ENCODE data around the gene BMPER. TPM values are rescaled to one million over a fixed set of nuclear protein-coding genes. Genes with fewer than 3 reads are reported as not detected.

BMPER gene
- total and polyA plus RNA-seq, 7 experiments from 2014 or later = 0.37 to 0.81 (median 0.44) TPM; not detected in 4

DNA sequence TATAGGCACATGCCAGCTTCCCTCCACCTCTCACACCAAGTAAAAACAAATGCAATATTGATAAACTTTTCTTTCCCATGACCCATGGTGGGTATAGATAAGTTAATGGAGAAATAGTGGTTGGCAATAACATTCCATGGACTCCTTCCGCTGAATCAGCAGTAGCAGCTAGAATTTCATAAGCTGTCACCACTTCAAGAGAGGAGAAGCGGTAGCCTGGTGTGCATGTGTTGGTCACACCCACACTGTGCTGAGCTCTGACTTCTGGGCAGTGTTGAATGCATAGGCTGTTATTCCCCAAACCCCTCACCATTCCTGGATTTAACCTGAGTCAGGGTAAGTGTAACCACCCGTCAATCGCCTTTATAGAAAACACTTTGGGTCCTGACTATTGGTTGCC lies 32.5 kb upstream of the BMPER start:
- H3K4me1 ChIP-seq (ENCODE audit: control insufficient read depth in 2 of 2, insufficient read depth in 2 of 2, low read length in 2 of 2) = no peaks in the 10 kb centered on the region
- no peaks in the 10 kb centered on the region for H3K9me3 ChIP-seq (ENCODE audit: control insufficient read depth in 2 of 3, low read length in 3 of 3)
- POLR2A ChIA-PET = no interaction called here
- no peak for ATAC-seq
- DNase-seq = no peak
- H3K4me3 ChIP-seq (ENCODE audit: low read length) = no peak overlapping the region
- Mint-ChIP-seq H3K27ac (no peak overlapping the region), H3K36me3 (no peaks in the 10 kb centered on the region), H3K27me3 (peaks cover 0 to 15% (median 0%) of the 10 kb centered on the region in 5 donors), H3K4me1 (no peaks in the 10 kb centered on the region), H3K9me3 (no peaks in the 10 kb centered on the region), H3K4me3 (no peak overlapping the region)
- no peaks in the 10 kb centered on the region for H3K27me3 ChIP-seq (ENCODE audit: control insufficient read depth in 2 of 2, insufficient read depth in 2 of 2, low read length in 2 of 2)
- no peaks in the 10 kb centered on the region for H3K36me3 ChIP-seq (ENCODE audit: control insufficient read depth in 2 of 3, insufficient read depth in 3 of 3, low read length in 3 of 3)
- no peak overlapping the region for H3K27ac ChIP-seq (ENCODE audit: low read depth, low read length)
- CTCF ChIA-PET = no interaction called here
- intact Hi-C loops (cut with micrococcal nuclease) = no loop called here

- Histone ChIP-seq H3K27ac (ENCODE audit: low read depth, low read length) (no peak overlapping the region), H3K27me3 (ENCODE audit: control insufficient read depth in 2 of 2, insufficient read depth in 2 of 2, low read length in 2 of 2) (no peaks in the 10 kb centered on the region), H3K36me3 (ENCODE audit: control insufficient read depth in 2 of 3, insufficient read depth in 3 of 3, low read length in 3 of 3) (no peaks in the 10 kb centered on the region), H3K4me1 (ENCODE audit: control insufficient read depth in 2 of 2, insufficient read depth in 2 of 2, low read length in 2 of 2) (no peaks in the 10 kb centered on the region), H3K4me3 (ENCODE audit: low read length) (no peak overlapping the region), H3K9me3 (ENCODE audit: control insufficient read depth in 2 of 3, low read length in 3 of 3) (no peaks in the 10 kb centered on the region)
- Mint-ChIP-seq H3K4me3 (no peak overlapping the region), H3K27ac (no peak overlapping the region), H3K36me3 (no peaks in the 10 kb centered on the region), H3K27me3 (peaks cover 0 to 15% (median 0%) of the 10 kb centered on the region in 5 donors), H3K9me3 (no peaks in the 10 kb centered on the region), H3K4me1 (no peaks in the 10 kb centered on the region)
- CTCF ChIA-PET = no interaction called here
- ATAC-seq (no peak), DNase-seq (no peak)
- intact Hi-C loops (cut with micrococcal nuclease) = no loop called here
- POLR2A ChIA-PET = no interaction called here
These were observed 31.8 kb upstream of the BMPER start for GRCh38 chr7:33873518-33873917.

DNA sequence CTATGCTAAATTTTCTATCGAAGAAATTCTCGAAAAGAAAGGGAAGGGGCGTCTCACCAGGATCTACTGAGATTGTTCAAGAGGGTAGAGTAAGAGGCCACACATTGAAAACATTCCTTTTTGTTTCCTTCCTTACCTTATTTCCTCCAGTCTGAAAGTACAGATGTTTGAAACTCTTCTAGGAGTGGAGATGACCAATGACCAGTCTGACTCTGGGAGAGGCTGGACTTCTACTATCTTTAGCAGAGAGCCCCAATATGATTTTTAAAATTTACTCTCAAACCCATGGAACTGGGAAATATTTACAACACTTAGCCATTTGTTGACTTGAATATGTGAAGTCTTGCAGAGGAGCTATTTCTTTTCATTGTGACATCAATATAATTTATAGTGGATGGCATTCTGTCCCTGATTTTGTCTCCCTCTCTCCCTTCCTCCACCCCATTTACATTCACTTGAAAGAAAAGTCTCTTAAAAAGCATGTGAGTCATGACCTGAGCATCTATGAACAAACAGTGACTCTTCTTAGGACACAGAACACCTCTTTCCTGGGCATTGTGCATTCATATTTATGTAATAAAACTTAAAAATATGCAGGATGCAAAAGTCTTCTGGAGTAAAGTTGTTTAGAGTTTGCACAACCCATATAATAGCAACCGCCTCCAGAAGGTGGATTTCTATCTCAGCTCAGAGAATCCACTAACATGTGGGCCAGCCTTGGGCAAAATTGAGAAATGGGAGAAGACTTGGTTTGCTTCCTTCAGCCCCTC lies 31.2 kb upstream of the BMPER start:
- Mint-ChIP-seq H3K4me1 (no peaks in the 10 kb centered on the region), H3K27me3 (peaks cover 0 to 15% (median 0%) of the 10 kb centered on the region in 5 donors), H3K9me3 (no peaks in the 10 kb centered on the region), H3K4me3 (no peak overlapping the region), H3K36me3 (no peaks in the 10 kb centered on the region), H3K27ac (no peak overlapping the region)
- H3K4me1 ChIP-seq (ENCODE audit: control insufficient read depth in 2 of 2, insufficient read depth in 2 of 2, low read length in 2 of 2) = no peaks in the 10 kb centered on the region
- H3K9me3 ChIP-seq (ENCODE audit: control insufficient read depth in 2 of 3, low read length in 3 of 3) = no peaks in the 10 kb centered on the region
- ATAC-seq (no peak), DNase-seq (no peak)
- CTCF ChIA-PET = no interaction called here
- intact Hi-C loops (cut with micrococcal nuclease) = no loop called here
- H3K4me3 ChIP-seq (ENCODE audit: low read length) = no peak overlapping the region
- H3K27ac ChIP-seq (ENCODE audit: low read depth, low read length) = no peak overlapping the region
- no peaks in the 10 kb centered on the region for H3K27me3 ChIP-seq (ENCODE audit: control insufficient read depth in 2 of 2, insufficient read depth in 2 of 2, low read length in 2 of 2)
- H3K36me3 ChIP-seq (ENCODE audit: control insufficient read depth in 2 of 3, insufficient read depth in 3 of 3, low read length in 3 of 3) = no peaks in the 10 kb centered on the region
- POLR2A ChIA-PET = no interaction called here

GRCh38 chr7:33874943-33875342 lies 30.4 kb upstream of the BMPER start:
- no peaks in the 10 kb centered on the region for H3K36me3 Mint-ChIP-seq
- Histone ChIP-seq H3K27me3 (ENCODE audit: control insufficient read depth in 2 of 2, insufficient read depth in 2 of 2, low read length in 2 of 2) (no peaks in the 10 kb centered on the region), H3K4me3 (ENCODE audit: low read length) (no peak overlapping the region), H3K4me1 (ENCODE audit: control insufficient read depth in 2 of 2, insufficient read depth in 2 of 2, low read length in 2 of 2) (no peaks in the 10 kb centered on the region), H3K36me3 (ENCODE audit: control insufficient read depth in 2 of 3, insufficient read depth in 3 of 3, low read length in 3 of 3) (no peaks in the 10 kb centered on the region), H3K27ac (ENCODE audit: low read depth, low read length) (no peak overlapping the region), H3K9me3 (ENCODE audit: control insufficient read depth in 2 of 3, low read length in 3 of 3) (no peaks in the 10 kb centered on the region)
- ATAC-seq (no peak), DNase-seq (no peak)
- H3K4me3 Mint-ChIP-seq = no peak overlapping the region
- H3K27me3 Mint-ChIP-seq = peaks cover 0 to 15% (median 0%) of the 10 kb centered on the region in 5 donors
- no peak overlapping the region for H3K27ac Mint-ChIP-seq
- H3K4me1 Mint-ChIP-seq = no peaks in the 10 kb centered on the region
- no peaks in the 10 kb centered on the region for H3K9me3 Mint-ChIP-seq
- intact Hi-C loops (cut with micrococcal nuclease) = no loop called here
- CTCF ChIA-PET = no interaction called here
- POLR2A ChIA-PET = no interaction called here

DNA sequence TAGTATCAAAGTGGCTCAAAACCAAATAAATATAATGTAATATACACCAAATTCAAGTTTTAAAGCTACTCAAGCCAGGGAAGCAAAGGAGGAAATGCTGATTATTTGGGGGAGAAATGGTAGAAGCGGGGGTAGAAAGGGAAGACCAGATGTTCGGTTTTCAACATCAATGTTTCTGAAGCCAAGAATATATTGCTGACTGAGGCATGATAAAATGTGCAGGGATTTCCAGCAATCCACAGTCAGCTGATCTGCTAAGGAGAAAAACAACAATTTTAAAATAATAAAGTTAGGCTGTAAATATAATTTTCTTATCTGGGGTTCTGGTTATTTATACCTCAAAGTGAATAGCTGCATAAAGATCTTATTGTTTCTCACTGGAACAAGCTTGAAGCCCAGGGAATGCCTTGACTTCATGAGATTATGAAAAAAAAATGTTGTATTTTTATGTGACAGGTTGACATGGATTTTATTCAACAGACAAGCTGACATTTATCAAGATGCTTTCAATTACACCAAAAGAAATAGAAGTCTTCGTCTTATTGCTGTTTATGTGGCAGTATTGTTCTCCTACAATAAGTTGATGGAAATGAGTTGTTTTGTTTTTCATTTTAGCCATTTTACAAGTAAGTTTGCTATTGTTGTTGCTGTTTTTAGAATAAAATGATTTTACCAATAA lies 28.6 kb upstream of the BMPER start:
- DNase-seq (no peak), ATAC-seq (no peak)
- H3K9me3 Mint-ChIP-seq = no peaks in the 10 kb centered on the region
- Histone ChIP-seq H3K36me3 (ENCODE audit: control insufficient read depth in 2 of 3, insufficient read depth in 3 of 3, low read length in 3 of 3) (no peaks in the 10 kb centered on the region), H3K27me3 (ENCODE audit: control insufficient read depth in 2 of 2, insufficient read depth in 2 of 2, low read length in 2 of 2) (no peaks in the 10 kb centered on the region), H3K9me3 (ENCODE audit: control insufficient read depth in 2 of 3, low read length in 3 of 3) (no peaks in the 10 kb centered on the region), H3K4me1 (ENCODE audit: control insufficient read depth in 2 of 2, insufficient read depth in 2 of 2, low read length in 2 of 2) (no peaks in the 10 kb centered on the region), H3K27ac (ENCODE audit: low read depth, low read length) (no peak overlapping the region), H3K4me3 (ENCODE audit: low read length) (no peak overlapping the region)
- H3K27ac Mint-ChIP-seq = no peak overlapping the region
- POLR2A ChIA-PET = no interaction called here
- H3K36me3 Mint-ChIP-seq = no peaks in the 10 kb centered on the region
- peaks cover 0 to 15% (median 5%) of the 10 kb centered on the region in 5 donors for H3K27me3 Mint-ChIP-seq
- intact Hi-C loops (cut with micrococcal nuclease) = no loop called here
- H3K4me1 Mint-ChIP-seq = no peaks in the 10 kb centered on the region
- CTCF ChIA-PET = no interaction called here
- H3K4me3 Mint-ChIP-seq = no peak overlapping the region

DNA sequence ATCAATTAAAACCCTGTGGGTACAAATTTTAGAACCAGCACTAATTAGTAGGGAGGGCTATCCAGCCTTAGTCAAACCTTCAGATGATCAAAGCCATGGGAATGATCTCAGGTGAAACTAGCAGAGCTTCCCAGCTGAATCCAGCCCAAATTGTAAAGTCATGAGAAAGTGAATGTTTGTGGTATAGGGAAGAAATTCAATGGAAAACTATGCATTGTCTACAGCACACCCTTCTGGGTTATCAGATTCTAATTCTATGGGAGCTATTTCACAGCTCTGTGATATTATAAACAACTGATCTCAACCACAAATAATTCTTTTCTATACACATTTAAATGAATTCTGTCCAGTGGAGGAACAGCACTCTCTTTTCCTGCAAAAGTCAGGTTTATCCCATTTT lies 24.6 kb upstream of the BMPER start:
- Histone ChIP-seq H3K4me1 (ENCODE audit: control insufficient read depth in 2 of 2, insufficient read depth in 2 of 2, low read length in 2 of 2) (no peaks in the 10 kb centered on the region), H3K27ac (ENCODE audit: low read depth, low read length) (no peak overlapping the region), H3K36me3 (ENCODE audit: control insufficient read depth in 2 of 3, insufficient read depth in 3 of 3, low read length in 3 of 3) (no peaks in the 10 kb centered on the region), H3K27me3 (ENCODE audit: control insufficient read depth in 2 of 2, insufficient read depth in 2 of 2, low read length in 2 of 2) (no peaks in the 10 kb centered on the region), H3K9me3 (ENCODE audit: control insufficient read depth in 2 of 3, low read length in 3 of 3) (no peaks in the 10 kb centered on the region), H3K4me3 (ENCODE audit: low read length) (no peak overlapping the region)
- CTCF ChIA-PET = interaction anchor here (0.8 kb wide), 1 partner anchor 14 kb away, joined by 5 read pairs; no protein-coding TSS in a partner anchor
- H3K27me3 Mint-ChIP-seq = peaks cover 1 to 14% (median 9%) of the 10 kb centered on the region in 5 donors
- H3K4me1 Mint-ChIP-seq = no peaks in the 10 kb centered on the region
- H3K36me3 Mint-ChIP-seq = no peaks in the 10 kb centered on the region
- H3K9me3 Mint-ChIP-seq = no peaks in the 10 kb centered on the region
- no peak for ATAC-seq
- H3K27ac Mint-ChIP-seq = no peak overlapping the region
- intact Hi-C loops (cut with micrococcal nuclease) = no loop called here
- POLR2A ChIA-PET = no interaction called here
- DNase-seq = no peak
- no peak overlapping the region for H3K4me3 Mint-ChIP-seq

DNA sequence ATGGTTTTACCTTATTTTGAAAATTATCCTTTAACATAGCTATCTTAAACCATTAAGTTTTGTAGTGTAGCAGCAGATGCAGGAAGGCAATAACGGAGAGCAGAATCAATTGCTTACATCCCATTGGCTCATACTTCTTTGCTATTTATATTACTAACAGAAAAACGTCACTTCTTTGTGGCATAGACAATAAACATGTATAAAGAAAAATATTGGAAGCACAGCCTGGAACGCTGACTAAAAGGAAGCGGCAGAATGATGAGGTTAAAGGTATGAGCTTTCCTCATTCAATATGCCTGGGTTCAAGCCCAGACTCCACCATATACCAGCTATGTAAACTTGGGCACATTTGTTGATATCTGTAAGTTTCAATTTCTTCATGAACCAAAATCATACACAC lies 24.0 kb upstream of the BMPER start:
- Mint-ChIP-seq H3K9me3 (no peaks in the 10 kb centered on the region), H3K27ac (no peak overlapping the region), H3K36me3 (no peaks in the 10 kb centered on the region), H3K4me1 (no peaks in the 10 kb centered on the region), H3K4me3 (no peak overlapping the region), H3K27me3 (peaks cover 1 to 17% (median 9%) of the 10 kb centered on the region in 5 donors)
- ChIA-PET CTCF (interaction anchor here (0.8 kb wide), 1 partner anchor 14 kb away, joined by 5 read pairs; no protein-coding TSS in a partner anchor), POLR2A (no interaction called here)
- Histone ChIP-seq H3K4me3 (ENCODE audit: low read length) (no peak overlapping the region), H3K4me1 (ENCODE audit: control insufficient read depth in 2 of 2, insufficient read depth in 2 of 2, low read length in 2 of 2) (no peaks in the 10 kb centered on the region), H3K9me3 (ENCODE audit: control insufficient read depth in 2 of 3, low read length in 3 of 3) (no peaks in the 10 kb centered on the region), H3K36me3 (ENCODE audit: control insufficient read depth in 2 of 3, insufficient read depth in 3 of 3, low read length in 3 of 3) (no peaks in the 10 kb centered on the region), H3K27ac (ENCODE audit: low read depth, low read length) (no peak overlapping the region), H3K27me3 (ENCODE audit: control insufficient read depth in 2 of 2, insufficient read depth in 2 of 2, low read length in 2 of 2) (no peaks in the 10 kb centered on the region)
- no peak for DNase-seq
- intact Hi-C loops (cut with micrococcal nuclease) = no loop called here
- no peak for ATAC-seq

Data from naive thymus-derived CD4-positive, alpha-beta T cell (primary cell).